Liver (tissue), 9 donors: ENCODE measurements around the gene USP49. TPM values are rescaled to one million over a fixed set of nuclear protein-coding genes. Genes with fewer than 3 reads are reported as not detected.

Experiments
- DNase-seq: peaks from one replicate; pipeline ENCODE4 v3.0.0-alpha.2; 2017; ENCODE audit warnings: low spot score
- H3K27ac ChIP-seq, 2 donors: one replicate each; pipeline ENCODE4 v1.7.0; 2013; ENCODE audit warnings: inconsistent platforms in 2 of 2, low read length in 2 of 2, control low read depth in 1 of 2, low read depth in 1 of 2, mild to moderate bottlenecking in 1 of 2
- H3K27me3 ChIP-seq, 4 donors: one replicate each; pipeline versions ENCODE4 v1.6.1 to v1.7.0; 2013; ENCODE audit warnings: low read length in 3 of 4, inconsistent platforms in 1 of 4, mild to moderate bottlenecking in 1 of 4, moderate library complexity in 1 of 4; ENCODE audit not compliant: control insufficient read depth in 4 of 4, insufficient read depth in 4 of 4
- H3K36me3 ChIP-seq, 4 donors: one replicate each; pipeline versions ENCODE4 v1.6.1 to v1.7.0; 2013; ENCODE audit warnings: low read length in 3 of 4, mild to moderate bottlenecking in 3 of 4, low read depth in 1 of 4, moderate library complexity in 1 of 4; ENCODE audit not compliant: control insufficient read depth in 4 of 4, insufficient read depth in 3 of 4
- H3K4me1 ChIP-seq, 4 donors: one replicate each; pipeline versions ENCODE4 v1.6.1 to v1.7.0; 2013; ENCODE audit warnings: low read length in 3 of 4, mild to moderate bottlenecking in 3 of 4, moderate library complexity in 1 of 4; ENCODE audit not compliant: control insufficient read depth in 4 of 4, insufficient read depth in 4 of 4
- H3K4me3 ChIP-seq, 3 donors: one replicate each; pipeline versions ENCODE4 v1.6.1 to v1.7.0; 2013; ENCODE audit warnings: low read length in 3 of 3, control low read depth in 1 of 3, low read depth in 1 of 3, mild to moderate bottlenecking in 1 of 3
- H3K9ac ChIP-seq, 2 donors: one replicate each; pipeline ENCODE4 v1.7.0; 2013; ENCODE audit warnings: low read length in 2 of 2, mild to moderate bottlenecking in 2 of 2, moderate library complexity in 2 of 2, control low read depth in 1 of 2, low read depth in 1 of 2
- H3K9me3 ChIP-seq, 4 donors: one replicate each; pipeline versions ENCODE4 v1.6.1 to v1.7.0; 2013; ENCODE audit warnings: low read length in 3 of 4; ENCODE audit not compliant: control insufficient read depth in 4 of 4
- EGR1 ChIP-seq, 2 donors: IDR thresholded peaks; 2 replicates each; pipeline ENCODE4 v1.6.1; 2016 to 2018; ENCODE audit warnings: antibody characterized with exemption in 2 of 2, low read depth in 2 of 2
- FOXA1 ChIP-seq: IDR thresholded peaks from 2 replicates; pipeline ENCODE4 v1.6.1; 2016; ENCODE audit warnings: antibody characterized with exemption
- FOXA2 ChIP-seq: IDR thresholded peaks from 2 replicates; pipeline ENCODE4 v1.6.1; 2016; ENCODE audit warnings: antibody characterized with exemption
- JUND ChIP-seq, 2 donors: IDR thresholded peaks; 2 replicates each; pipeline ENCODE4 v1.6.1; 2016; ENCODE audit warnings: antibody characterized with exemption in 2 of 2
- NR2F2 ChIP-seq: IDR thresholded peaks from 2 replicates; pipeline ENCODE4 v1.6.1; 2016; ENCODE audit warnings: antibody characterized with exemption
- RAD21 ChIP-seq, 2 donors: IDR thresholded peaks; 2 replicates each; pipeline ENCODE4 v1.6.1; 2016; ENCODE audit warnings: antibody characterized with exemption in 2 of 2, mild to moderate bottlenecking in 2 of 2
- RXRA ChIP-seq, 2 donors: IDR thresholded peaks; 2 replicates each; pipeline ENCODE4 v1.6.1; 2017 to 2018; ENCODE audit warnings: antibody characterized with exemption in 2 of 2, mild to moderate bottlenecking in 1 of 2
- TAF1 ChIP-seq: conservative IDR thresholded peaks from 2 replicates; pipeline ENCODE4 v1.6.1; 2016; ENCODE audit warnings: antibody characterized with exemption, mild to moderate bottlenecking
- WGBS: extraction: QIAGEN DNeasy Blood & Tissue Kit; methylation state at CpG from one replicate; pipeline ENCODE4 v1.1.7; 2013; 5-methylcytosine and 5-hydroxymethylcytosine counted together
- polyA plus RNA-seq, 2 donors: library from polyadenylated mRNA; stranded (reverse) in 1 of 2; unstranded in 1 of 2; fragments of 200-250 nt in 1 of 2; fragments of >200 nt in 1 of 2; fragmentation: Nextera tagmentation in 1 of 2; extraction: Ambion mirVana in 1 of 2; gene quantifications; one replicate each; pipeline versions ENCODE4 v1.2.1 to v1.2.3, GENCODE V29; 2013 to 2015
- total RNA-seq, 2 donors: library from RNA; depleted of rRNA; stranded (reverse); fragments of >200 nt; gene quantifications; one replicate each; pipeline ENCODE4 v1.2.3, GENCODE V29; 2014
- TF ChIP-seq, protein P1 (sequence below): IDR thresholded peaks from 2 replicates; pipeline ENCODE4 v1.6.1; 2016; ENCODE audit warnings: antibody characterized with exemption
- TF ChIP-seq, protein P2 (sequence below): fragments of 150-350 bp; IDR thresholded peaks from 2 replicates; pipeline ENCODE4 v1.5.1; 2017; ENCODE audit warnings: improper control_type of control experiment, low read depth, low read length; ENCODE audit not compliant: missing input control
- TF ChIP-seq, protein P3 (sequence below): IDR thresholded peaks from 2 replicates; pipeline ENCODE4 v1.6.1; 2016; ENCODE audit warnings: antibody characterized with exemption
- donor health status: healthy.
- donor health status: healthy.
- donor health status: healthy.
- donor health status: healthy.
- donor health status: healthy.

USP49 gene
- total and polyA plus RNA-seq, 4 donors: 0.33 to 3.4 (median 1.1) TPM

DNA sequence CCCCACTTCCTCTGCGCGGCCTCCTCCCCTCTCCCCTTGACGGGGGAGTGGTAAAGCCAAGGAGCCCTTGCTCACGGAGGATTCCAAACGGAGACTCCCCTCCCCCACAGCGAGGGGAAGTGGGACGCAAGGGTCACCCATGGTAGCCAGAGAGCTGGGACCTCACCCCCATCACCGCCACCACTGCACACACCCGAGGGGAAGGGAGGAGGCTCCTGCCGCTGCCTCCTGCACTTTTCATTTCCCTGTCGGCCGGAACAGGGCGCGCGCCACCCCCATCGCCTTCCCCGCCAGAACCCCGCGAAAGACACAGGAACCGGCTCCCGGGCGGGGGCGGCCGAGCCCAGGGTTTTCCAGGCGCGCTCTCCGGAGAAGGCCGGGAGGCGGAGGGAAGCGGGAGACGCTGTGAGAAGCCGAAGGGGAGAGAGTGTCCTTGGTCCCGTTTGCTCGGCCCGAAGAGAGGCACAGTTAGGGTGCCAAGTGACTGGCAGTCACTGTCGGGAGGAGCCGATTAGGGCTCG lies 45.6 kb upstream of the USP49 start:
- Histone ChIP-seq H3K9me3 (no peaks in the 10 kb centered on the region), H3K27ac (peak overlapping the region; percentile 71 to 83), H3K4me1 (peaks cover 3 to 34% (median 20%) of the 10 kb centered on the region in 4 donors), H3K36me3 (no peaks in the 10 kb centered on the region), H3K27me3 (no peaks in the 10 kb centered on the region), H3K9ac (peak overlapping the region in 1 of 2 donors; percentile 50), H3K4me3 (peak overlapping the region; percentile 80 to 89 (median 87))
- no peak for TF ChIP-seq RAD21 (IDR thresholded peaks at IDR 0.05)
- TF ChIP-seq, protein P1, sequence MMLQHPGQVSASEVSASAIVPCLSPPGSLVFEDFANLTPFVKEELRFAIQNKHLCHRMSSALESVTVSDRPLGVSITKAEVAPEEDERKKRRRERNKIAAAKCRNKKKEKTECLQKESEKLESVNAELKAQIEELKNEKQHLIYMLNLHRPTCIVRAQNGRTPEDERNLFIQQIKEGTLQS: no peak
- WGBS: under 1% methylated on average over 38 of the region's 38 CpGs
- DNase-seq: peak; percentile 60

DNA sequence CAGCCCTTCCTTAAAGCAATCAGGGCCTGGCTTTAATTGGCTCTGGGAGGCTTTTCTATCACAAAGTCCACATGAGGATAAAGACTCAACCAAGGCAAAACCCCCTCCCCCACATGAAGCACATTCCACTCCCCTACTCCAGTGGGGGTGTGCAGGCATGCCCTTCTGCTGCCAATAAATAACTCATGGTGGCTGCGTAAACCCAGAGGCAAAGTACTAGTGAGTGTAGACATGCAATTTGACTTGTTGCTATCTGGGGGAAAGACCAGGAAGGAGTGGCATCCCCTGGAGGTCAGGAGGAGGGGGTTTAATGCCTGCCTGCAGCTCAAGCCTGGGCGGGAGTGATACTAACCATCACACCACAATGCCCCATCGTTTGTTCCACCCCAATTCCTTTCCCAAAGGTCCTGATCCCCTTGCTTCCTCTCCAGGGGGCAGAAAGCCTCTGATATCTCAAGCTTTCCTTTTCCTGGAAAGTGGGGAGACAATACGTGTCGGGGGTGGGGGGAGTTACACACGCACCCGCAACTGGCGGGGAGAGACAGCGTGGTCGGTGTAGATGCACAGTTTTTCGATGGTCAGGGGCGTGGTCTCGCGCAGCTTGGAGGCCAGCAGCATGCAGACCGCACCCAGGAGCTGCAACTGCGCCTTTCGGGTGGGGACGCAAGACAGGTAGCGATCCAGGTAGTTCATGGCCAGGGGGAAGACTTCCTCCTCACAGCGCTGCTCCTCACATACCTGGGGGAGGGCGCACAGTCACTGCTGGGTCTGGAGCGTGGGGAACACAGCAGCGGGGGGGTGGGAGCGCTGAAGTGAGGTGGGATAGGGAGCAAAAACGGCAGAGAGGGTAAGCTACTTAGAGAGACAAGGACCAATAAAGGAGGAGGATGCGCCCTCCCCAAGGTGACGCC lies 44.9 kb upstream of the USP49 start:
- H3K9ac ChIP-seq: no peak overlapping the region
- peak overlapping the region; percentile 71 to 83 for H3K27ac ChIP-seq
- peaks cover 0 to 4% (median 1%) of the 10 kb centered on the region in 4 donors for H3K36me3 ChIP-seq
- TF ChIP-seq, protein P2, sequence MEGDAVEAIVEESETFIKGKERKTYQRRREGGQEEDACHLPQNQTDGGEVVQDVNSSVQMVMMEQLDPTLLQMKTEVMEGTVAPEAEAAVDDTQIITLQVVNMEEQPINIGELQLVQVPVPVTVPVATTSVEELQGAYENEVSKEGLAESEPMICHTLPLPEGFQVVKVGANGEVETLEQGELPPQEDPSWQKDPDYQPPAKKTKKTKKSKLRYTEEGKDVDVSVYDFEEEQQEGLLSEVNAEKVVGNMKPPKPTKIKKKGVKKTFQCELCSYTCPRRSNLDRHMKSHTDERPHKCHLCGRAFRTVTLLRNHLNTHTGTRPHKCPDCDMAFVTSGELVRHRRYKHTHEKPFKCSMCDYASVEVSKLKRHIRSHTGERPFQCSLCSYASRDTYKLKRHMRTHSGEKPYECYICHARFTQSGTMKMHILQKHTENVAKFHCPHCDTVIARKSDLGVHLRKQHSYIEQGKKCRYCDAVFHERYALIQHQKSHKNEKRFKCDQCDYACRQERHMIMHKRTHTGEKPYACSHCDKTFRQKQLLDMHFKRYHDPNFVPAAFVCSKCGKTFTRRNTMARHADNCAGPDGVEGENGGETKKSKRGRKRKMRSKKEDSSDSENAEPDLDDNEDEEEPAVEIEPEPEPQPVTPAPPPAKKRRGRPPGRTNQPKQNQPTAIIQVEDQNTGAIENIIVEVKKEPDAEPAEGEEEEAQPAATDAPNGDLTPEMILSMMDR: no peak
- TF ChIP-seq FOXA1 (no peak), NR2F2 (no peak), RXRA (IDR thresholded peaks at IDR 0.05) (no peak), EGR1 (IDR thresholded peaks at IDR 0.05; ENCODE audit: low read depth in 2 of 2) (no peak), FOXA2 (no peak), TAF1 (no peak), RAD21 (IDR thresholded peaks at IDR 0.05) (no peak), JUND (IDR thresholded peaks at IDR 0.05) (no peak)
- TF ChIP-seq, protein P1: no peak
- TF ChIP-seq, protein P3, sequence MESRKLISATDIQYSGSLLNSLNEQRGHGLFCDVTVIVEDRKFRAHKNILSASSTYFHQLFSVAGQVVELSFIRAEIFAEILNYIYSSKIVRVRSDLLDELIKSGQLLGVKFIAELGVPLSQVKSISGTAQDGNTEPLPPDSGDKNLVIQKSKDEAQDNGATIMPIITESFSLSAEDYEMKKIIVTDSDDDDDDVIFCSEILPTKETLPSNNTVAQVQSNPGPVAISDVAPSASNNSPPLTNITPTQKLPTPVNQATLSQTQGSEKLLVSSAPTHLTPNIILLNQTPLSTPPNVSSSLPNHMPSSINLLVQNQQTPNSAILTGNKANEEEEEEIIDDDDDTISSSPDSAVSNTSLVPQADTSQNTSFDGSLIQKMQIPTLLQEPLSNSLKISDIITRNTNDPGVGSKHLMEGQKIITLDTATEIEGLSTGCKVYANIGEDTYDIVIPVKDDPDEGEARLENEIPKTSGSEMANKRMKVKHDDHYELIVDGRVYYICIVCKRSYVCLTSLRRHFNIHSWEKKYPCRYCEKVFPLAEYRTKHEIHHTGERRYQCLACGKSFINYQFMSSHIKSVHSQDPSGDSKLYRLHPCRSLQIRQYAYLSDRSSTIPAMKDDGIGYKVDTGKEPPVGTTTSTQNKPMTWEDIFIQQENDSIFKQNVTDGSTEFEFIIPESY: no peak
- no peaks in the 10 kb centered on the region for H3K9me3 ChIP-seq
- no peaks in the 10 kb centered on the region for H3K27me3 ChIP-seq
- peak overlapping the region in 2 of 3 donors; percentile 87 to 89 for H3K4me3 ChIP-seq
- H3K4me1 ChIP-seq: peaks cover 3 to 34% (median 20%) of the 10 kb centered on the region in 4 donors
- 42% methylated on average over 27 of the region's 27 CpGs for WGBS
- DNase-seq: peak; percentile 69
